Vagina (tissue), 2 donors: ENCODE data around the gene TRAPPC4.

Source experiments
- CTCF ChIP-seq, 3 experiments: fragments of 450-650 bp in 2 of 3; fragments of 200-600 bp in 1 of 3; sonication (generic) in 1 of 3; IDR thresholded peaks; one replicate each; pipeline ENCODE4 v1.5.1; 2017 to 2019; ENCODE audit warnings: antibody characterized with exemption in 3 of 3, mild to moderate bottlenecking in 2 of 3, moderate library complexity in 2 of 3
- POLR2AphosphoS5 ChIP-seq, 2 donors: sonication (generic); formaldehyde crosslinking; IDR thresholded peaks; one replicate each; pipeline ENCODE4 v1.9.0; 2017; ENCODE audit warnings: antibody characterized with exemption in 2 of 2, mild to moderate bottlenecking in 2 of 2, low read depth in 1 of 2; ENCODE audit not compliant: insufficient read depth in 1 of 2

- no peak for TF ChIP-seq CTCF (IDR thresholded peaks at IDR 0.05)
- no peak for TF ChIP-seq POLR2AphosphoS5 (IDR thresholded peaks at IDR 0.05; ENCODE audit: insufficient read depth in 1 of 2, low read depth in 1 of 2)
Measured at GRCh38 chr11:119012629-119013170, 5.9 kb upstream of the TRAPPC4 start.
